ENCODE results near the gene PROK1. TPM values are rescaled to one million over a fixed set of nuclear protein-coding genes. Genes with fewer than 3 reads are reported as not detected.

PROK1 gene
- total RNA-seq, 6 donors from 2014 or later, result 0.33 TPM; not detected in 5

- no peaks in the 10 kb centered on the region for H3K9me3 ChIP-seq
- 52 to 63% methylated on average over 8 to 9 of the region's 9 CpGs for WGBS, 2 donors
- H3K4me1 ChIP-seq, result peaks cover 0 to 8% (median 4%) of the 10 kb centered on the region in 4 donors
- TF ChIP-seq CTCF (IDR thresholded peaks at IDR 0.05), result no peak
- no peak for TF ChIP-seq POLR2AphosphoS5 (IDR thresholded peaks at IDR 0.05)
- TF ChIP-seq EP300 (IDR thresholded peaks at IDR 0.05), result no peak
- no peak for TF ChIP-seq POLR2A (IDR thresholded peaks at IDR 0.05)
- DNase-seq (peak in 1 of 2 donors; percentile 22), ATAC-seq (ENCODE audit: low FRiP score in 2 of 2) (no peak)
- H3K27me3 ChIP-seq, result no peaks in the 10 kb centered on the region
- H3K4me3 ChIP-seq, result no peak overlapping the region
- no peaks in the 10 kb centered on the region for H3K36me3 ChIP-seq
- no peak overlapping the region for H3K27ac ChIP-seq
These were observed 25.3 kb upstream of the PROK1 start for GRCh38 chr1:110425612-110426152.

- H3K9me3 ChIP-seq, result no peaks in the 10 kb centered on the region
- H3K4me1 ChIP-seq, result peaks cover 0 to 8% (median 4%) of the 10 kb centered on the region in 4 donors
- TF ChIP-seq POLR2A (IDR thresholded peaks at IDR 0.05) (no peak), EP300 (IDR thresholded peaks at IDR 0.05) (no peak), POLR2AphosphoS5 (IDR thresholded peaks at IDR 0.05) (no peak), CTCF (IDR thresholded peaks at IDR 0.05) (no peak)
- ATAC-seq (ENCODE audit: low FRiP score in 2 of 2) (peak in 1 of 2 donors; percentile 34), DNase-seq (no peak)
- no peaks in the 10 kb centered on the region for H3K27me3 ChIP-seq
- WGBS, 2 donors, result 26 to 53% methylated on average over 3 to 4 of the region's 4 CpGs
- no peak overlapping the region for H3K27ac ChIP-seq
- H3K4me3 ChIP-seq, result no peak overlapping the region
- no peaks in the 10 kb centered on the region for H3K36me3 ChIP-seq
These were observed 24.1 kb upstream of the PROK1 start for GRCh38 chr1:110426854-110427253.

- WGBS, 2 donors, result 49 to 74% methylated on average over 4 of the region's 4 CpGs
These were observed 22.0 kb upstream of the PROK1 start for GRCh38 chr1:110428946-110429345.

GRCh38 chr1:110430366-110430765 lies 20.6 kb upstream of the PROK1 start:
- no peak for ATAC-seq (ENCODE audit: low FRiP score in 2 of 2)
- Histone ChIP-seq H3K27ac (no peak overlapping the region), H3K4me3 (no peak overlapping the region), H3K9me3 (no peaks in the 10 kb centered on the region), H3K4me1 (peaks cover 7 to 21% (median 17%) of the 10 kb centered on the region in 4 donors), H3K27me3 (no peaks in the 10 kb centered on the region), H3K36me3 (no peaks in the 10 kb centered on the region)
- no peak for DNase-seq
- WGBS, 2 donors, result 60 to 75% methylated on average over 6 of the region's 6 CpGs
- TF ChIP-seq CTCF (IDR thresholded peaks at IDR 0.05) (no peak), POLR2A (IDR thresholded peaks at IDR 0.05) (no peak), EP300 (IDR thresholded peaks at IDR 0.05) (no peak), POLR2AphosphoS5 (IDR thresholded peaks at IDR 0.05) (no peak)

More at GRCh38 chr1:110428946-110429345, 22.0 kb upstream of the PROK1 start:
- no peaks in the 10 kb centered on the region for H3K9me3 ChIP-seq
- ATAC-seq (ENCODE audit: low FRiP score in 2 of 2) (no peak), DNase-seq (no peak)
- H3K4me3 ChIP-seq, result no peak overlapping the region
- TF ChIP-seq EP300 (IDR thresholded peaks at IDR 0.05) (no peak), CTCF (IDR thresholded peaks at IDR 0.05) (no peak), POLR2AphosphoS5 (IDR thresholded peaks at IDR 0.05) (no peak), POLR2A (IDR thresholded peaks at IDR 0.05) (no peak)
- H3K27me3 ChIP-seq, result no peaks in the 10 kb centered on the region
- H3K27ac ChIP-seq, result no peak overlapping the region
- H3K4me1 ChIP-seq, result peaks cover 3 to 17% (median 13%) of the 10 kb centered on the region in 4 donors
- H3K36me3 ChIP-seq, result no peaks in the 10 kb centered on the region

GRCh38 chr1:110430901-110431300 lies 20.0 kb upstream of the PROK1 start:
- no peak for DNase-seq
- Histone ChIP-seq H3K9me3 (no peaks in the 10 kb centered on the region), H3K4me3 (no peak overlapping the region), H3K4me1 (peaks cover 7 to 16% (median 14%) of the 10 kb centered on the region in 4 donors), H3K36me3 (no peaks in the 10 kb centered on the region), H3K27me3 (no peaks in the 10 kb centered on the region), H3K27ac (no peak overlapping the region)
- TF ChIP-seq EP300 (IDR thresholded peaks at IDR 0.05), result no peak
- no peak for ATAC-seq (ENCODE audit: low FRiP score in 2 of 2)
- 81 to 92% methylated on average over 4 of the region's 4 CpGs for WGBS, 2 donors
